ENCODE results near the gene WHRN. TPM values are rescaled to one million over a fixed set of nuclear protein-coding genes. Genes with fewer than 3 reads are reported as not detected.

WHRN gene
- total RNA-seq, 1 experiment from 2014 or later, result 19.8 TPM

DNA sequence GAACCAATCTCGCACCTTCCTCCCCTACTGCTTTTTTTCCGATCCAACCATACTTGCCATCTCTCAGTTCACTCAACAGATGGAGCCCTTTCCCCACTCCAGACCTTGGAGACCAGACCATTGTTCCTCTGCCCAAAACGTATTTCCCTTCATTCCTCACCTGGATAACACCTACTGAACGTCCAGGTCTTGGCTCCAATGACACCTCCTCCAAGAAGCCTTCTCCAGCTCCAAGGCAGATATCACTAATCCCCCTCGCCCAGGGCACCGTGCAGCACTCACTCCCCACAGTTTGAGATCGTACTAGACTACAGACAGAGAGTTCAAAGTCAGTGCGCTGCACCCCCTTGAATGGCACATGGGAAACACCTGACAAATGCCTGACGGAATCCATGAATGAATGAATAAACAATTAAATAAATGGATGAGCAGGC is 70.4 kb downstream of the WHRN start:
- no peaks in the 10 kb centered on the region for H3F3A ChIP-seq (ENCODE audit: insufficient read depth, low read depth)
- H2AFZ ChIP-seq, result no peak overlapping the region
- BruUV-seq (replicated peaks), result no TSS peak
- no peak overlapping the region for H3K4me2 ChIP-seq
- POLR2A ChIA-PET (ENCODE audit: unreplicated experiment), result no interaction called here
- no peak overlapping the region for H3K4me3 ChIP-seq
- no peaks in the 10 kb centered on the region for H4K20me1 ChIP-seq (ENCODE audit: insufficient read depth)
- no peaks in the 10 kb centered on the region for H3K79me2 ChIP-seq (ENCODE audit: low read depth)
- no peaks in the 10 kb centered on the region for H3K9me2 ChIP-seq (ENCODE audit: insufficient read depth)
- no peak for TF ChIP-seq EZH2 (IDR thresholded peaks at IDR 0.05; ENCODE audit: low read depth)
- TF ChIP-seq, protein P1, sequence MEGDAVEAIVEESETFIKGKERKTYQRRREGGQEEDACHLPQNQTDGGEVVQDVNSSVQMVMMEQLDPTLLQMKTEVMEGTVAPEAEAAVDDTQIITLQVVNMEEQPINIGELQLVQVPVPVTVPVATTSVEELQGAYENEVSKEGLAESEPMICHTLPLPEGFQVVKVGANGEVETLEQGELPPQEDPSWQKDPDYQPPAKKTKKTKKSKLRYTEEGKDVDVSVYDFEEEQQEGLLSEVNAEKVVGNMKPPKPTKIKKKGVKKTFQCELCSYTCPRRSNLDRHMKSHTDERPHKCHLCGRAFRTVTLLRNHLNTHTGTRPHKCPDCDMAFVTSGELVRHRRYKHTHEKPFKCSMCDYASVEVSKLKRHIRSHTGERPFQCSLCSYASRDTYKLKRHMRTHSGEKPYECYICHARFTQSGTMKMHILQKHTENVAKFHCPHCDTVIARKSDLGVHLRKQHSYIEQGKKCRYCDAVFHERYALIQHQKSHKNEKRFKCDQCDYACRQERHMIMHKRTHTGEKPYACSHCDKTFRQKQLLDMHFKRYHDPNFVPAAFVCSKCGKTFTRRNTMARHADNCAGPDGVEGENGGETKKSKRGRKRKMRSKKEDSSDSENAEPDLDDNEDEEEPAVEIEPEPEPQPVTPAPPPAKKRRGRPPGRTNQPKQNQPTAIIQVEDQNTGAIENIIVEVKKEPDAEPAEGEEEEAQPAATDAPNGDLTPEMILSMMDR (conservative IDR thresholded peaks at IDR 0.05), result peak; percentile 80
- H3K9me3 ChIP-seq (ENCODE audit: insufficient read depth, low read depth), result no peaks in the 10 kb centered on the region
- peak; percentile 40 to 43 for DNase-seq
- intact Hi-C loops (cut with micrococcal nuclease; ENCODE audit: unreplicated experiment), result loop anchor here (1.0 kb wide), 3 partner anchors 72 to 579 kb away; no protein-coding TSS in a partner anchor
- H3K4me1 ChIP-seq (replicated peaks; ENCODE audit: insufficient read depth), result no peaks in the 10 kb centered on the region
- no peaks in the 10 kb centered on the region for H3K36me3 ChIP-seq (ENCODE audit: low read depth)
- no peak overlapping the region for H3K27ac ChIP-seq
- CTCF ChIA-PET, result interaction anchor here (3.4 kb wide), 1 partner anchor 219 kb away, joined by 22 read pairs; no protein-coding TSS in a partner anchor
- no peaks in the 10 kb centered on the region for H3K27me3 ChIP-seq (ENCODE audit: insufficient read depth, low read depth)

DNA sequence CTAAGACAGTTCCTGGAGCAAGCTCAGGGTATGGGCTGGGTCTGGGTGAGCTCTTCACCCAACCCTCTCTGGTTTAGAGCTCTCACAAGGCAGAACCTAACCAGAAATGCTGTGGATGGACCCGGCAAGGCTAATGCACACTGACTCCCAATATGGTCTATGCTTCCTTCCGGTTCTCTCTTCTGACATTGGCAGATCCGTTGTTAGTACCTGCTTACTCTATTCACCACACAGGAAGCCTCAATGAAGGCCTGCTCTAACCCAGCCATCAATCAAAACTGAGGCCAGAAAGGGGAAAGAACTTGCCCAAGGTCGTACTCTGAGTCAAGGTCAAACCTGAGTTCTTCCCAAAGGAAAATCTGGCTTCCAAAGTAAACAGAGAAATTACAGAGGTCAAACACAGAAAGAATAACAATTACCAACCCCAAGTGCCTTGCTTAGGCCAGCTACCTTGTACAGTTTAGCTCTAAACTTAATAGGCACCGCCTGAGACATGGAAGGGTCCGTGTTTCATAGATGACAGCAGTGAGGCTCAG is 71.5 kb downstream of the WHRN start:
- Histone ChIP-seq H2AFZ (no peak overlapping the region), H3K36me3 (ENCODE audit: low read depth) (no peaks in the 10 kb centered on the region), H3K9me2 (ENCODE audit: insufficient read depth) (no peaks in the 10 kb centered on the region), H3K4me3 (no peak overlapping the region), H4K20me1 (ENCODE audit: insufficient read depth) (no peaks in the 10 kb centered on the region), H3F3A (ENCODE audit: insufficient read depth, low read depth) (no peaks in the 10 kb centered on the region), H3K4me1 (replicated peaks; ENCODE audit: insufficient read depth) (no peaks in the 10 kb centered on the region), H3K27me3 (ENCODE audit: insufficient read depth, low read depth) (no peaks in the 10 kb centered on the region), H3K79me2 (ENCODE audit: low read depth) (no peaks in the 10 kb centered on the region), H3K9me3 (ENCODE audit: insufficient read depth, low read depth) (no peaks in the 10 kb centered on the region), H3K27ac (no peak overlapping the region), H3K4me2 (no peak overlapping the region)
- CTCF ChIA-PET, result interaction anchor here (0.7 to 1.4 kb wide), 2 partner anchors 93 to 220 kb away, joined by 3 to 6 read pairs; no protein-coding TSS in a partner anchor
- POLR2A ChIA-PET (ENCODE audit: unreplicated experiment), result no interaction called here
- TF ChIP-seq, protein P1 (conservative IDR thresholded peaks at IDR 0.05), result no peak
- TF ChIP-seq EZH2 (IDR thresholded peaks at IDR 0.05; ENCODE audit: low read depth), result no peak
- intact Hi-C loops (cut with micrococcal nuclease; ENCODE audit: unreplicated experiment), result loop anchor here (1.0 kb wide), 2 partner anchors 74 to 581 kb away; no protein-coding TSS in a partner anchor
- no TSS peak for BruUV-seq (replicated peaks)
- no peak for DNase-seq

DNA sequence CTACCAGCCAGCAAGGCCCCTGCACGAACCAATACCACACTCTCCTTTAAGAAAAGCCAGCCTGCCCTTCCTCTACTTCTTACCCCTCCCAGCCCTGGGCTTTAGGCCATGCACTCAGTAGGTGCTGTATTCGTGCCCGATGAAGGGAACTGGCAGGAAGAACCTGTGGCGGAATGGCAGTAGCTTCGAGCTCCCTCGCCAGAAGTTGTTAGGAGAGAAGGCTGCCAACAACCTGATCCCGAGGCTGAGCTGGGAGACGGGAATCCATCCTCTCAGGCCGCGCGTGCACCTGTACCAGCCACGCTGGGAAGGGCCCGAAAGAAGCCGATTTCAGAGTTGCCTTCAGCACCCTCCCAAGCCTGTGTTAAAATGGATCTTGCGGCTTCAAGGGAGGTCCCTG is 72.2 kb downstream of the WHRN start:
- Histone ChIP-seq H3K27ac (no peak overlapping the region), H3K36me3 (ENCODE audit: low read depth) (no peaks in the 10 kb centered on the region), H3K27me3 (ENCODE audit: insufficient read depth, low read depth) (no peaks in the 10 kb centered on the region), H4K20me1 (ENCODE audit: insufficient read depth) (no peaks in the 10 kb centered on the region), H2AFZ (no peak overlapping the region), H3K79me2 (ENCODE audit: low read depth) (no peaks in the 10 kb centered on the region), H3K4me1 (replicated peaks; ENCODE audit: insufficient read depth) (no peaks in the 10 kb centered on the region), H3F3A (ENCODE audit: insufficient read depth, low read depth) (no peaks in the 10 kb centered on the region), H3K4me3 (no peak overlapping the region), H3K9me3 (ENCODE audit: insufficient read depth, low read depth) (no peaks in the 10 kb centered on the region), H3K4me2 (no peak overlapping the region), H3K9me2 (ENCODE audit: insufficient read depth) (no peaks in the 10 kb centered on the region)
- BruUV-seq (replicated peaks), result no TSS peak
- ChIA-PET POLR2A (ENCODE audit: unreplicated experiment) (no interaction called here), CTCF (interaction anchor here (1.4 kb wide), 1 partner anchor 220 kb away, joined by 6 read pairs; no protein-coding TSS in a partner anchor)
- TF ChIP-seq, protein P1 (conservative IDR thresholded peaks at IDR 0.05), result no peak
- no peak for TF ChIP-seq EZH2 (IDR thresholded peaks at IDR 0.05; ENCODE audit: low read depth)
- DNase-seq, result no peak
- intact Hi-C loops (cut with micrococcal nuclease; ENCODE audit: unreplicated experiment), result no loop called here

All from PC-9 (cell line).